Neural crest cell (in vitro differentiated cells): Measurements from ENCODE around the gene CGB1. TPM values are rescaled to one million over a fixed set of nuclear protein-coding genes. Genes with fewer than 3 reads are reported as not detected.
"Not testable (repeated sequence)": the region's sequence is repeated elsewhere in the genome, so short reads cannot be mapped to it uniquely, and the experiment has no call there.

ENCODE experiments used
- DNase-seq: peaks from one replicate; pipeline ENCODE4 v3.0.0; 2021; ENCODE audit warnings: low read depth, mixed read lengths, low spot score
- H3K27ac Mint-ChIP-seq: one replicate; pipeline ENCODE4 v1.8.0; 2021; ENCODE audit warnings: mild to moderate bottlenecking, mixed read lengths; ENCODE audit not compliant: unreplicated experiment
- H3K27me3 Mint-ChIP-seq: 2 replicates; pipeline ENCODE4 v1.8.0; 2021; ENCODE audit warnings: low read depth, mild to moderate bottlenecking, mixed read lengths
- H3K36me3 Mint-ChIP-seq: 2 replicates; pipeline ENCODE4 v1.8.0; 2021; ENCODE audit warnings: low read depth, mild to moderate bottlenecking, mixed read lengths
- H3K4me1 Mint-ChIP-seq: 2 replicates; pipeline ENCODE4 v1.8.0; 2021; ENCODE audit warnings: mixed read lengths
- H3K4me3 Mint-ChIP-seq: one replicate; pipeline ENCODE4 v1.8.0; 2021; ENCODE audit warnings: mild to moderate bottlenecking, mixed read lengths
- H3K9me3 Mint-ChIP-seq: 2 replicates; pipeline ENCODE4 v1.8.0; 2021; ENCODE audit warnings: mixed read lengths
- CTCF ChIP-seq: fragments of 200-600 bp; sonication (generic); conservative IDR thresholded peaks from 2 replicates; pipeline ENCODE4 v1.5.0; 2021; ENCODE audit warnings: antibody characterized with exemption, mild to moderate bottlenecking
- long read RNA-seq: library from polyadenylated mRNA; unstranded; transcript quantifications from one replicate; pipeline ENCODE4 v2.0.0, GENCODE V29; 2020
- total RNA-seq: library from RNA; stranded (reverse); gene quantifications from 2 replicates; pipeline ENCODE4 v1.2.1, GENCODE V29; 2021

CGB1 gene
- total RNA-seq, result not detected in 2 replicates
- long read RNA-seq, result 0 reads

- not testable (repeated sequence) for H3K27me3 Mint-ChIP-seq, H3K9me3 Mint-ChIP-seq, H3K4me1 Mint-ChIP-seq, H3K4me3 Mint-ChIP-seq, H3K36me3 Mint-ChIP-seq, DNase-seq, H3K27ac Mint-ChIP-seq
- TF ChIP-seq CTCF, result peak; percentile 54
These were observed at the start of gene CGB1 for GRCh38 chr19:49036815-49037214. CGB1 (minus strand) TSS chr19:49036895; CDS start chr19:49036711, 184 bp downstream.

- Mint-ChIP-seq H3K4me1 (peaks cover 24% of the 10 kb centered on the region), H3K27me3 (peaks cover 4% of the 10 kb centered on the region), H3K4me3 (peak overlapping the region; percentile 83), H3K36me3 (peaks cover 9% of the 10 kb centered on the region), H3K9me3 (no peaks in the 10 kb centered on the region), H3K27ac (peak overlapping the region; percentile 99)
- no peak for DNase-seq
- no peak for TF ChIP-seq CTCF
These were observed 49.6 kb upstream of the CGB1 start for GRCh38 chr19:49086296-49086695.

- H3K27me3 Mint-ChIP-seq, result peaks cover 4% of the 10 kb centered on the region
- no peak for DNase-seq
These were observed 49.2 kb upstream of the CGB1 start for GRCh38 chr19:49085868-49086232.

GRCh38 chr19:49085020-49085867, 48.5 kb upstream of the CGB1 start, which contains the start of gene SNRNP70:
SNRNP70 (plus strand) TSS chr19:49085451; CDS start chr19:49086415, 964 bp downstream.
- H3K4me3 Mint-ChIP-seq, result peak within 1 kb of the TSS; percentile 83
- peak within 1 kb of the TSS; percentile 99 for H3K27ac Mint-ChIP-seq
- H3K9me3 Mint-ChIP-seq, result no peaks in the 10 kb centered on the region
- peaks cover 24% of the 10 kb centered on the region for H3K4me1 Mint-ChIP-seq
- peaks cover 7% of the 10 kb centered on the region for H3K36me3 Mint-ChIP-seq
- peaks cover 8% of the 10 kb centered on the region for H3K27me3 Mint-ChIP-seq
- no peak for TF ChIP-seq CTCF
- DNase-seq, result peak; percentile 98

More at GRCh38 chr19:49085868-49086232, 49.2 kb upstream of the CGB1 start:
- Mint-ChIP-seq H3K27ac (peak overlapping the region; percentile 99), H3K36me3 (peaks cover 9% of the 10 kb centered on the region), H3K9me3 (no peaks in the 10 kb centered on the region), H3K4me1 (peaks cover 24% of the 10 kb centered on the region), H3K4me3 (peak overlapping the region; percentile 83)
- no peak for TF ChIP-seq CTCF

- DNase-seq, result no peak
- Mint-ChIP-seq H3K4me1 (peaks cover 24% of the 10 kb centered on the region), H3K36me3 (peaks cover 5% of the 10 kb centered on the region), H3K27ac (no peak overlapping the region), H3K27me3 (peaks cover 10% of the 10 kb centered on the region), H3K4me3 (peak overlapping the region; percentile 83), H3K9me3 (no peaks in the 10 kb centered on the region)
- no peak for TF ChIP-seq CTCF
These were observed 47.7 kb upstream of the CGB1 start for GRCh38 chr19:49084206-49085019.
